ENCODE data around the gene MIR17HG. TPM values are rescaled to one million over a fixed set of nuclear protein-coding genes. Genes with fewer than 3 reads are reported as not detected.
"Not testable (repeated sequence)": the region's sequence is repeated elsewhere in the genome, so short reads cannot be mapped to it uniquely, and the experiment has no call there.

The MIR17HG gene
- total and polyA plus RNA-seq, 7 donors = 0.24 to 5.2 (median 0.92) TPM

DNA sequence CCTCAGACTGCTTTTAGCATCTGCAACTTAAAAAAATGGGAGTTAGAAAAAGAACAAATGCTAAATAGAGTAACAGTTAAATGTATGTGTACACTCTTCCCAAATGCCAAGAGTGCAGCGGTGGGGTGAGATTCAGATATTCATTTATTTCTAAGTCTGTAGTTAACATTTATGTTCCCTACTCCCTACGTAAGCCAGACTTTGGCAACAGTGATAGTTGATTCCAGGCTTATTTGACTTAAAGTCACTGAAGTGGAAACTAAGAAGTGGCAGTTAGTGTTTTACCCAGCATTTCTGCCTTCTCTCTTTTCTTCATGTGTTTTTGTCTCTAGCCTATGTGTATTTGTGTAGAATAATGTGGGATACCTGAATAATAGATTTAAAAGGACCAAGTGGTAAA is 4.5 kb downstream of the MIR17HG start:
- Histone ChIP-seq H3K27ac (no peak overlapping the region), H3K4me3 (no peak overlapping the region), H3K4me1 (peaks cover 24% of the 10 kb centered on the region), H3K36me3 (ENCODE audit: insufficient read depth in 1 of 2, low read depth in 1 of 2) (peaks cover 14 to 72% of the 10 kb centered on the region in 2 donors), H3K9me3 (no peaks in the 10 kb centered on the region), H3K27me3 (ENCODE audit: insufficient read depth in 3 of 3, low read length in 2 of 3) (no peaks in the 10 kb centered on the region)
- TF ChIP-seq, protein P1, sequence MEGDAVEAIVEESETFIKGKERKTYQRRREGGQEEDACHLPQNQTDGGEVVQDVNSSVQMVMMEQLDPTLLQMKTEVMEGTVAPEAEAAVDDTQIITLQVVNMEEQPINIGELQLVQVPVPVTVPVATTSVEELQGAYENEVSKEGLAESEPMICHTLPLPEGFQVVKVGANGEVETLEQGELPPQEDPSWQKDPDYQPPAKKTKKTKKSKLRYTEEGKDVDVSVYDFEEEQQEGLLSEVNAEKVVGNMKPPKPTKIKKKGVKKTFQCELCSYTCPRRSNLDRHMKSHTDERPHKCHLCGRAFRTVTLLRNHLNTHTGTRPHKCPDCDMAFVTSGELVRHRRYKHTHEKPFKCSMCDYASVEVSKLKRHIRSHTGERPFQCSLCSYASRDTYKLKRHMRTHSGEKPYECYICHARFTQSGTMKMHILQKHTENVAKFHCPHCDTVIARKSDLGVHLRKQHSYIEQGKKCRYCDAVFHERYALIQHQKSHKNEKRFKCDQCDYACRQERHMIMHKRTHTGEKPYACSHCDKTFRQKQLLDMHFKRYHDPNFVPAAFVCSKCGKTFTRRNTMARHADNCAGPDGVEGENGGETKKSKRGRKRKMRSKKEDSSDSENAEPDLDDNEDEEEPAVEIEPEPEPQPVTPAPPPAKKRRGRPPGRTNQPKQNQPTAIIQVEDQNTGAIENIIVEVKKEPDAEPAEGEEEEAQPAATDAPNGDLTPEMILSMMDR (IDR thresholded peaks at IDR 0.05) = no peak
- no peak for ATAC-seq
- WGBS, 3 donors = 89 to 94% (median 92%) methylated on average over 2 of the region's 2 CpGs
- intact Hi-C loops (cut with DNase I) = no loop called here
- DNase-seq = no peak

- H3K27ac ChIP-seq; intact Hi-C loops (cut with DNase I); H3K9me3 ChIP-seq; H3K27me3 ChIP-seq (ENCODE audit: insufficient read depth in 3 of 3, low read length in 2 of 3); H3K4me3 ChIP-seq; ATAC-seq; DNase-seq: not testable (repeated sequence)
- Histone ChIP-seq H3K4me1 (peaks cover 24% of the 10 kb centered on the region), H3K36me3 (ENCODE audit: insufficient read depth in 1 of 2, low read depth in 1 of 2) (peaks cover 14 to 81% of the 10 kb centered on the region in 2 donors)
- 83 to 88% (median 83%) methylated on average over 7 of the region's 7 CpGs for WGBS, 3 donors
These were observed 5.4 kb downstream of the MIR17HG start for GRCh38 chr13:91352891-91353290.

DNA sequence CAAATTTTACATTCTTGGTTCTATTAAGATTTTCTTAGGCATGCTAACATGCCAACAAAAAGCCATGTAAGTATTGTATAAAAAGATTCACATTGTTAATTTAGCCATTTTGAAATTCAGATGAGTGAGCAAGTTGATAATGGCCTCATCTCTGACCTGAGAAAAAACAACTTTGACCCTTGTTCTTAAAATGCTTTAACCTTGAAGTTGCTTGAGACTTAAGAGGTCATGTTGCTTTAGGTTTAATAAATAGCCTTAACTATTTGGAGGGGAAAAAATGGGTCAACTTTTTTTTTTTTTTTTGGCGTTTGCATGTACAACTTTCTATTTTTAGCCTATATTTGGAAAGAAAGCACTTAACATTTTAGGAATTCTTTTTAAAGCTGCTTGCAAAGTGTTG is 6.0 kb downstream of the MIR17HG start:
- intact Hi-C loops (cut with DNase I) = no loop called here
- ATAC-seq (no peak), DNase-seq (no peak)
- TF ChIP-seq, protein P1 (IDR thresholded peaks at IDR 0.05) = no peak
- Histone ChIP-seq H3K27me3 (ENCODE audit: insufficient read depth in 3 of 3, low read length in 2 of 3) (no peaks in the 10 kb centered on the region), H3K9me3 (no peaks in the 10 kb centered on the region), H3K27ac (no peak overlapping the region), H3K4me1 (peaks cover 24% of the 10 kb centered on the region), H3K36me3 (ENCODE audit: insufficient read depth in 1 of 2, low read depth in 1 of 2) (peaks cover 16 to 84% of the 10 kb centered on the region in 2 donors), H3K4me3 (no peak overlapping the region)
- 8 to 22% (median 15%) methylated on average over 1 of the region's 1 CpG for WGBS, 3 donors

GRCh38 chr13:91355099-91355825 is 7.8 kb downstream of the MIR17HG start:
- whole genome bisulfite sequencing, 3 donors = 87 to 97% (median 95%) methylated on average over 6 of the region's 6 CpGs
- intact Hi-C loops (cut with DNase I) = no loop called here
- no peak for DNase-seq
- Histone ChIP-seq H3K27ac (no peak overlapping the region), H3K9me3 (no peaks in the 10 kb centered on the region), H3K4me3 (no peak overlapping the region), H3K27me3 (ENCODE audit: insufficient read depth in 3 of 3, low read length in 2 of 3) (no peaks in the 10 kb centered on the region), H3K4me1 (peaks cover 14% of the 10 kb centered on the region), H3K36me3 (ENCODE audit: insufficient read depth in 1 of 2, low read depth in 1 of 2) (peaks cover 16 to 78% of the 10 kb centered on the region in 2 donors)
- ATAC-seq = no peak
- TF ChIP-seq, protein P1 (IDR thresholded peaks at IDR 0.05) = no peak

DNA sequence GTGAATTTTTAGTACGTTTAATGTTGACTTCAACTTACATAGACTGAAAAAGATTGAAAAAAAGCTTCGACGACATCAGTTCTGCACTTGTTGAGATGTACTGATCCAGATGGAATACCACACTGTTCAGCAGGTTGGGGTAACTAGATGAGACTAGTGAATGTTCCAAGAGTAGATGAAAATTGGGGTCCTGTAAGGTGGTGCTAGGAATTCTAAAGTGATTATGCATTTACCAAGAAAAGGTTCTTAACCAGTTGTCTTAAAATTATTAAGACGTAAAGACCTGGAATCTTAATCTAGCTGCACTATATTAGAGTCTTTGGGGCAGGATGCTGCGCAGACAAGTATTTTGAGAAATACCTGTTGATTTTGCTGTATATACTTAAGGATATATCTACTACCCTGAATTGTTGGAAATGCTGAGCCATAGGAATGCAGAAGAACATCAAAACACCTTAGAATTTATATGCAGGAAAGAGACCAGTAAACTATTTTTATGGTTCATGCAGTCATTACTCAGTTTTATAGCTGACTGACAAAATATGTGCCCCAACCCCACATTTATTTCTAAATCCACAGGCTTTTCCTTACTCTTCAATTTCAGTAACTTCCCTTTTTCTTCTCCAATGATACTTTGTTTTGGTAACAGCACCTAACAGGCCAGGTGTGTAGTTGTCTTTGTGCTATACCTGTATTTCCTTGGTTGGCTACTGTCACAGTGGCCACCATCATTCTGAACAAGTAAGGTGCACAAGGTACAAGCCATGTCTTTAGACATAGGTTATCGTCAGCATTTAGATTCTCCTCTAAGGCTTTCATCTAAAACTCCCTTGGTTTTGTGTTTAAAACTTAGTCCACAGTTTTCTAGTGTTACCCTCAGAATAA is 8.6 kb downstream of the MIR17HG start:
- DNase-seq (no peak), ATAC-seq (no peak)
- TF ChIP-seq, protein P1 (IDR thresholded peaks at IDR 0.05) = no peak
- Histone ChIP-seq H3K36me3 (ENCODE audit: insufficient read depth in 1 of 2, low read depth in 1 of 2) (peaks cover 9 to 70% of the 10 kb centered on the region in 2 donors), H3K9me3 (no peaks in the 10 kb centered on the region), H3K4me1 (peaks cover 6% of the 10 kb centered on the region), H3K4me3 (no peak overlapping the region), H3K27ac (no peak overlapping the region), H3K27me3 (ENCODE audit: insufficient read depth in 3 of 3, low read length in 2 of 3) (no peaks in the 10 kb centered on the region)
- intact Hi-C loops (cut with DNase I) = no loop called here
- WGBS, 3 donors = 93 to 96% (median 93%) methylated on average over 6 of the region's 6 CpGs

Data from psoas muscle (tissue), 8 donors.